Common myeloid progenitor, CD34-positive (primary cell): Measurements from ENCODE around the gene NR4A2.
"Not testable (repeated sequence)": the region's sequence is repeated elsewhere in the genome, so short reads cannot be mapped to it uniquely, and the experiment has no call there.

ENCODE experiments used
- CTCF ChIA-PET: fragments of 350-600 bp; sonication (Branson Sonifier 250); formaldehyde crosslinking; loops from one replicate; lab custom pipeline; 2021; ENCODE audit warnings: antibody characterized with exemption; lab: Charles Lee
- POLR2A ChIA-PET: fragments of 350-600 bp; sonication (Branson Sonifier 250); formaldehyde crosslinking; loops from one replicate; lab custom pipeline; 2021; ENCODE audit warnings: antibody characterized with exemption; lab: Charles Lee
- DNase-seq, 3 donors: peaks; one replicate each; pipeline versions ENCODE4 v3.0.0 to v3.0.0-alpha.2; 2013
- H3K27ac ChIP-seq, 2 experiments: 1 replicate in 1 of 2; 2 replicates in 1 of 2; pipeline ENCODE4 v1.7.0; 2013; ENCODE audit warnings: inconsistent platforms in 2 of 2, low read length in 2 of 2, mild to moderate bottlenecking in 2 of 2, low read depth in 1 of 2, moderate library complexity in 1 of 2; ENCODE audit not compliant: severe bottlenecking in 2 of 2, insufficient read depth in 1 of 2, poor library complexity in 1 of 2
- H3K27me3 ChIP-seq, 5 experiments: replicated peaks in 2 of 5; 1 replicate in 3 of 5; 2 replicates in 2 of 5; pipeline versions ENCODE4 v1.6.1 to v1.7.0; 2013; ENCODE audit warnings: low read length in 4 of 5, mild to moderate bottlenecking in 2 of 5, moderate library complexity in 2 of 5, inconsistent platforms in 1 of 5; ENCODE audit not compliant: insufficient read depth in 5 of 5, control insufficient read depth in 4 of 5
- H3K36me3 ChIP-seq, 4 experiments: 1 replicate in 2 of 4; 2 replicates in 2 of 4; pipeline versions ENCODE4 v1.6.1 to v1.7.0; 2013; ENCODE audit warnings: low read length in 3 of 4, control low read depth in 1 of 4, mild to moderate bottlenecking in 1 of 4; ENCODE audit not compliant: control insufficient read depth in 4 of 4, insufficient read depth in 4 of 4
- H3K4me1 ChIP-seq, 4 experiments: 1 replicate in 3 of 4; 2 replicates in 1 of 4; pipeline versions ENCODE4 v1.6.1 to v1.7.1; 2013; ENCODE audit warnings: low read length in 3 of 4, mild to moderate bottlenecking in 3 of 4, control low read depth in 1 of 4, inconsistent platforms in 1 of 4, moderate library complexity in 1 of 4; ENCODE audit not compliant: control insufficient read depth in 4 of 4, insufficient read depth in 4 of 4; ENCODE audit errors: control extremely low read depth in 1 of 4
- H3K4me3 ChIP-seq, 7 experiments: 1 replicate in 4 of 7; 2 replicates in 3 of 7; pipeline versions ENCODE4 v1.5.1 to v1.7.0; 2013; ENCODE audit warnings: mild to moderate bottlenecking in 7 of 7, low read length in 6 of 7, moderate library complexity in 6 of 7, inconsistent platforms in 2 of 7, low read depth in 2 of 7, control low read depth in 1 of 7; ENCODE audit not compliant: insufficient read depth in 4 of 7, control insufficient read depth in 1 of 7; ENCODE audit errors: extremely low read depth in 1 of 7
- H3K9me3 ChIP-seq, 5 experiments: 1 replicate in 4 of 5; 2 replicates in 1 of 5; pipeline versions ENCODE4 v1.6.1 to v1.7.1; 2013; ENCODE audit warnings: low read length in 4 of 5, mild to moderate bottlenecking in 2 of 5, inconsistent platforms in 1 of 5, low read depth in 1 of 5, moderate library complexity in 1 of 5; ENCODE audit not compliant: control insufficient read depth in 4 of 5, insufficient read depth in 2 of 5; ENCODE audit errors: control extremely low read depth in 1 of 5
- WGBS: methylation state at CpG from one replicate; pipeline ENCODE4 v1.1.5; 2013; ENCODE audit not compliant: insufficient coverage; 5-methylcytosine and 5-hydroxymethylcytosine counted together

NR4A2 gene

DNA sequence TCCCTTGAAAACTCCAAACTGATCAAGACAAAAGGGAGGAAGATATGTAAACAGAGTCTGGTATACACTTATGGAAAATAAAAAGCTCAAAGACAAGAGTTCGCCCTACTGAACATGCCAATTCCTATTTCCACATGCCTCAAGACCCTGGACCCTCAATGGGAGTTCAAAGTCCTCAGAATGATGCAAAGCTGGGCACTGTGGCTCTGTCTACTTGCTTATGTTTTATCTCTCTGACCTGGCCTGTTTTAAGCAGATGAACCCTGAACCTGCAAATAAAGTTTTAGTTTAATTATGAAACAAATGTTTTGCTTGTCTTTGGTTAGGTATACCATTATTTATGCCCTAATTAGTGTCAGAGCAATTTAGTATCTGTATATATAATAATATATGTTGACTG is 22.6 kb downstream of the NR4A2 start:
- WGBS, result 92% methylated on average over 1 of the region's 1 CpG
- DNase-seq, result no peak
- peaks cover 0 to 6% (median 4%) of the 10 kb centered on the region in 4 experiments for H3K4me1 ChIP-seq
- POLR2A ChIA-PET, result no interaction called here
- CTCF ChIA-PET, result no interaction called here
- H3K9me3 ChIP-seq, result no peaks in the 10 kb centered on the region
- H3K27me3 ChIP-seq, result peaks cover 3 to 24% (median 10%) of the 10 kb centered on the region in 5 experiments
- H3K27ac ChIP-seq, result no peak overlapping the region
- no peaks in the 10 kb centered on the region for H3K36me3 ChIP-seq
- H3K4me3 ChIP-seq, result no peak overlapping the region

DNA sequence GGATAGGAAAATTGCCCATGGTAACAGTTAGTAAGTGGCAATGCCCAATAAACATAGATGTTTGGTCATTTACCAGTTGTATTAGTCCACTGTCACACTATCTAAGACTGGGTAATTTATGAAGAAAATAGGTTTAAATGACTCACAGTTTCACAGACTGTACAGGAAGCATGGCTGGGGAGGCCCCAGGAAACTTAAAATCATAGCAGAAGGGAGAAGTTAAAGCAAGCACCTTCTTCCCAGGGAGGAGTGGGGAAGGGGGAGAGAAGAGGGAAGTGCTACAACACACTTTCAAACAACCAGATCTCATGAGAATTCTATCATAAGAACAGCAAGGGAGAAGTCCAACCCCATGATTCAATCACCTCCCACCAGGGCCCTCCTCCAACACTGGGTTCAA is 23.4 kb downstream of the NR4A2 start:
- Histone ChIP-seq H3K36me3 (no peaks in the 10 kb centered on the region), H3K27me3 (peaks cover 0 to 17% (median 4%) of the 10 kb centered on the region in 5 experiments), H3K9me3 (no peaks in the 10 kb centered on the region), H3K4me3 (no peak overlapping the region), H3K4me1 (peaks cover 0 to 6% (median 4%) of the 10 kb centered on the region in 4 experiments), H3K27ac (no peak overlapping the region)
- peak in 2 of 3 donors; percentile 45 to 50 for DNase-seq
- ChIA-PET CTCF (no interaction called here), POLR2A (no interaction called here)

DNA sequence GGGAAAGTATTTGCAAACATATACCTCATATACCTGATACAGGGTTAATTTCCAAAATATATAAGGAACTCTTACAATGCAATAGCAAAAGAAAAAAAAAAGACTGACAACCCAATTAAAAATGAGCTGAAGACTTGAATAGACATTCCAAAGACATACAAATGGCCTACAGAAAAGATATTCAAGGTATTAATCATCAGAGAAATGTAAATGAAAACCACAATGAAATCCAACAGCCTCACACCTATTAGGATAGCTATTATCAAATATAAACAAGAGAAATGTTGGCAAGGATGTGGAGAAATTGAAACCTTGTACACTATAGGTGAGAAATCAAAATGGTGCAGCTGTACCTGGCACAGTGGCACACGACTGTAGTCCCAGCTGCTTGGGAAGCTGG is 25.7 kb downstream of the NR4A2 start:
- Histone ChIP-seq H3K36me3 (no peaks in the 10 kb centered on the region), H3K4me1 (peaks cover 0 to 6% (median 4%) of the 10 kb centered on the region in 4 experiments), H3K4me3 (no peak overlapping the region), H3K9me3 (no peaks in the 10 kb centered on the region), H3K27ac (no peak overlapping the region), H3K27me3 (no peaks in the 10 kb centered on the region)
- POLR2A ChIA-PET, result interaction anchor here (0.7 kb wide), 1 partner anchor 166 kb away, joined by 5 read pairs; no protein-coding TSS in a partner anchor
- CTCF ChIA-PET, result interaction anchor here (0.7 to 1.6 kb wide), 2 partner anchors 10 to 13 kb away, joined by 3 to 5 read pairs; no protein-coding TSS in a partner anchor
- no peak for DNase-seq
- 94% methylated on average over 1 of the region's 1 CpG for WGBS

GRCh38 chr2:156305121-156305520 is 27.4 kb downstream of the NR4A2 start:
- peaks cover 0 to 6% (median 4%) of the 10 kb centered on the region in 4 experiments for H3K4me1 ChIP-seq
- ChIA-PET POLR2A (no interaction called here), CTCF (no interaction called here)
- no peaks in the 10 kb centered on the region for H3K27me3 ChIP-seq
- H3K4me3 ChIP-seq, result no peak overlapping the region
- DNase-seq, result no peak
- no peaks in the 10 kb centered on the region for H3K36me3 ChIP-seq
- H3K9me3 ChIP-seq, result no peaks in the 10 kb centered on the region
- H3K27ac ChIP-seq, result no peak overlapping the region

DNA sequence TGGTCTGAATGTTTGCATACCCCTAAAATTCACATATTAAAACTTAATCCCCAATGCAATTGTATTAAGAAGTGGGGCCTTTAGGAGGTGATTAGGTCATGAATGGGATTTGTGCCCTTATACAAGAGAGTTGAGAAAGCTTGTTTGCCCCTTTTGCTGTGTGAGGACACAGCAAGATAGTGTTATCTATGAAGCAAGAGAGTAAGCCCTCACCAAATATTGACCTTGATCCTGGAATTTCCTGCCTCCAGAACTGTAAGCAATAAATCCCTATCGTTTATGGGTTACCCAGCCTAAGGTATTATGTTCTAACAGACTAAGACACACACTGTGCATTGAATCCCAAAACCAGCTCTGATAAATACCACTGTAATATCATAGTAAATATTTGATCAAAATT is 32.2 kb downstream of the NR4A2 start:
- no peaks in the 10 kb centered on the region for H3K4me1 ChIP-seq
- ChIA-PET CTCF (no interaction called here), POLR2A (no interaction called here)
- H3K27ac ChIP-seq, result no peak overlapping the region
- 100% methylated on average over 1 of the region's 1 CpG for WGBS
- no peaks in the 10 kb centered on the region for H3K27me3 ChIP-seq
- H3K36me3 ChIP-seq, result no peaks in the 10 kb centered on the region
- no peak for DNase-seq
- no peaks in the 10 kb centered on the region for H3K9me3 ChIP-seq
- H3K4me3 ChIP-seq, result no peak overlapping the region

DNA sequence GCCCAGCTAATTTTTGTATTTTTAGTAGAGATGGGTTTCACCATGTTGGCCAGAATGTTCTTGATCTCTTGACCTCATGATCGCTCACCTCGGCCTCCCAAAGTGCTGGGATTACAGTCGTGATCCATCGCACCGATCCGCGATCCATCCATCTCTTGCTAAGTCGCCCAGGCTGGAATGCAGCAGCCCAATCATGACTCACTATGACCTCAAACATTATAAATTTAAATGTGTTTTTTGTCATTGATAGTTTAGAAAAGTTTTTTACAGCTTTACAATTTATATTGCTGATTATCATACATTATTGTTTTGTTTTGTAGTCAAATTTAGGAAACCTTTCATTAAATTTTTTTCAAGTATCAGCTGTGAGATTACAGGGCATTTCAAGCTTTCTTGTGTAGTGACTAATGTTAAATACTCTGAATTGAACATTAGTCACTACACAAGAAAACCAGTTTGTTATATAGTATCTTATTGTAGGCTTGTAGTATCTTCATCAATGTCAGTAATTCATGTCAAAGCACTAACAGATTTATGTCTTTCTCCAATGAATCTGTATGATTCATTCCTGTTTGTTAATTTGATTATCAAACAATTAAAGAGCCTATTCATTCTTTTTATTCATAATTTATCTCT is 37.5 kb downstream of the NR4A2 start:
- ChIA-PET CTCF (no interaction called here), POLR2A (no interaction called here)
- H3K27ac ChIP-seq, result no peak overlapping the region
- H3K36me3 ChIP-seq, result no peaks in the 10 kb centered on the region
- DNase-seq, result no peak
- WGBS, result no CpG with 5 or more reads among the region's 8 CpGs
- no peak overlapping the region for H3K4me3 ChIP-seq
- H3K9me3 ChIP-seq, result no peaks in the 10 kb centered on the region
- H3K27me3 ChIP-seq, result no peaks in the 10 kb centered on the region
- H3K4me1 ChIP-seq, result no peaks in the 10 kb centered on the region

DNA sequence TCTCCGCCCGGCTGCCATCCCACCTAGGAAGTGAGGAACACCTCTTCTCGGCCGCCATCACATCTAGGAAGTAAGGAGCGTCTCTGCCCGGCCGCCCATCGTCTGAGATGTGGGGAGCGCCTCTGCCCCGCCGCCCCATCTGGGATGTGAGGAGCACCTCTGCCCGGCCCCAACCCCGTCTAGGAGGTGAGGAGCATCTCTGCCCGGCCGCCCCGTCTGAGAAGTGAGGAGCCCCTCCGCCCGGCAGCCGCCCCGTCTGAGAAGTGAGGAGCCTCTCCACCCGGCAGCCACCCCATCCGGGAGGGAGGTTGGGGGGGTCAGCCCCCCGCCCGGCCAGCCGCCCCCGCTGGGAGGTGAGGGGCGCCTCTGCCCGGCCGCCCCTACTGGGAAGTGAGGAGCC is 39.1 kb downstream of the NR4A2 start:
- H3K36me3 ChIP-seq, CTCF ChIA-PET, H3K27me3 ChIP-seq, H3K4me3 ChIP-seq, DNase-seq, H3K9me3 ChIP-seq, H3K27ac ChIP-seq, H3K4me1 ChIP-seq, POLR2A ChIA-PET: not testable (repeated sequence)
- 99% methylated on average over 8 of the region's 29 CpGs for WGBS
